GDM1 (cell line): Measurements from ENCODE around the gene CACNA2D2.

Experiments
- DNase-seq: peaks from one replicate; lab custom pipeline; 2025; lab: John Stamatoyannopoulos, UW

The CACNA2D2 gene

DNA sequence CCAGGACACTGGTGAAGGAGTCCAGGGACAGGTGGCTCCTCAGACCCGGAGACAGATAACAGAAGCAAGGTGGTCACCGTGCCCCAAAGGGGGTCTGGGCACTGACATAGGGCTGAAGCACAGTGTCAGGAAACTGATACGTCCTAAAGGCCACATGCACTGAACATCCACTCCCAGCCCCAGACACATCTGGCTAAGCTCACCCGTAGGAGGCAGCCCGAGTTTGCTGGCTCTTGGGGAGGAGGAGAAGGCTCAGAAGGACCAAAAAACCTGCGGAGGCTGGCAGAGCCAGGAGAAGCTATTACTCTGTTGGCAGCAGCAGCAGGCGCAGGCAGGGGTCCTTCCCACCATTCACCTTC is 1.2 kb downstream of the CACNA2D2 start:
- DNase-seq, result no peak

DNA sequence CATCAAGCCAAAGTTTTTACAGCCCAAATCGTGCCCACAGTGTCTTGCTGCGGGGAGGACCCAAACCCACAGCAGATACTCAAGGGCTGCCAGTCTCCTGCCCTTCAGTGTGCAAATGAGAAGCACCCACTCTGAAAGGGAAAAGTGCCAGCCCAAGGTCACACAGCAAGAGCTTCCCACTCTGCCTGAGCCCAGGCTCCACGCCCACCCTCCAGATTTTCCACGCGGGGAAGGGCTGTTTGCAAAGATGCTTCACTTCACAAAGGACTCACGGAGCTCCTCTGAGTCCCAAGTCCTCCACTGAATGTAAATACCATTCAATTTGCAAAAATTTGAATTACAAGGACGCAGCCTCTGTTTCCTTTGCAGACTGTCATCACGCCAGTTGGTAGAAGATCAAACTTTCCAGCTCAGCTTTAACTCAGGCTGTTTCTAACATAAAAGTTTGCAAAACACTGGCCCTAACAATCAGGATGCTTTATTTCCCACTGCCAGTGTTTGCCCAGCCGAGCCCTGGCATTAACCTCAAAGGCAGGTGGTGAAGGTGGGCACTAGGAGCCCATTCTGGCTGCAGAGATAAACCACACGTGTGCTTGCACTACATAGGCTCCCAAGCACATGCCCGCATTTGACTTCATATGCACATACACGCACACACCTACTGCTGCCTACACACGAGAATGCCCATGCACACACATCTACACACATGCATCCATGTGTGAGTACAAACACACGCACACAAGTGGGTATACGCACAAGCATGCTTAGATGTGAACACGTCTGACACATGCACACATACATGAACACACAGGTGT is 7.6 kb downstream of the CACNA2D2 start:
- no peak for DNase-seq

DNA sequence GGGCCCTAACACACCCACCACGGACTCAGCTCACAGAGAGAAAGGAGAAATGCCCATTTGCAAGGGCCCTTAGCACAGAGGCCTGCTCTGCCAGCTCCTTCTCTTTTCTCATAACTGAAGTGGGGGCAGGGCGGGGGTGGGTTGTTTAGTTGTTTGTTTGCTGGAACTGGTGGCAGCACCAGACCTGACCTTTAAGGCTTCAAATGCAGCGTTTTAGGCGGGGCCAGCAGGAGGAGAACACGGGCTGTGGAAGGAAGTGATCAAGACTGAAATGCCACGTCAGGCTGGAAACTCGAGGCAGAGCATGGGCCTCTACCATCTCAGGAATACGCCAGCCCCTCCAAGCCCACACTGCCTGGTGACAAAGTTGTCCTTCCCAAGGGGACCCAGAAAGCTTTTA is 9.3 kb downstream of the CACNA2D2 start:
- DNase-seq, result no peak

GRCh38 chr3:50493623-50494022 is 9.8 kb downstream of the CACNA2D2 start:
- DNase-seq, result no peak

DNA sequence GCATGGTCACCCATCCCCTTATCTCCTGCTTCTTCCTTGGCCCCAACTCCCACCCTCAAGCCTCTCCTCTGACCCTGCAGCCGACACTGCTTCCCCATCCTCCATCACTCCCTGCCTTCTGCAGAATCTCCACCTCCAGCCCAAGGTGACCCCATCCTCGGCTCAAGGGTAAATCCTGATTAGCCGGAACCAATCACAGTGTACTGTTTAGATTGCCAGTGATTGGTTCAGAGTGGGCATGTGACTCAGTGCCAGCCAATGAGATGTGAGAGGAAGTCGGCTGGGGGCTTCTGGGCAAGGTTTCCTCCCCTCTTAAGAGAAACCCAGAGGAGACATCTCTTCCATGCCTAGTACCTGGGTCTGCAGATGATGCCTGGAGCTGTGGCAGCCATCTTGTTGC is 10.3 kb downstream of the CACNA2D2 start:
- DNase-seq, result no peak

- DNase-seq, result no peak
These were observed 12.4 kb downstream of the CACNA2D2 start for GRCh38 chr3:50491023-50491422.

GRCh38 chr3:50490424-50490823 is 13.0 kb downstream of the CACNA2D2 start:
- DNase-seq, result no peak

DNA sequence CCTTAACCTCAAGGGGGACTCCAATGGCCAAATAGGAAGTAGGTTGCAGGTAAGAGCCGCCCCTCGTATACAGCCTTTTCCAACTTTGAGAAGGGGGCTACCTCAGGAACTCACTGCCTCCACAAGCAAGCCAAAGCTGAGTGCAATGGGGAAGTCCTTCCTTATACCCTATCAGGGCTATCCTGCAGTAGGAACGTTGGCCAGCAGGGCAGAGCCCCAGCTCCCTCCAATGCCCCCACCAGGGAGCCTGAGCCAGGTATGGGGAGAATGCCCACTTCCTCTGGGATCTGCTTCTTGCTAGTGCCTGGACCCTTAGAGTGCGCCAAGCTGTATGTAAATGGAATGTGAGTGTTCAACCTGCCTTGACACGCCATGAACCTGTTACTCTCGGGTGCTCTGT is 16.3 kb downstream of the CACNA2D2 start:
- DNase-seq, result no peak

- no peak for DNase-seq
These were observed 17.1 kb downstream of the CACNA2D2 start for GRCh38 chr3:50486219-50486888.

DNA sequence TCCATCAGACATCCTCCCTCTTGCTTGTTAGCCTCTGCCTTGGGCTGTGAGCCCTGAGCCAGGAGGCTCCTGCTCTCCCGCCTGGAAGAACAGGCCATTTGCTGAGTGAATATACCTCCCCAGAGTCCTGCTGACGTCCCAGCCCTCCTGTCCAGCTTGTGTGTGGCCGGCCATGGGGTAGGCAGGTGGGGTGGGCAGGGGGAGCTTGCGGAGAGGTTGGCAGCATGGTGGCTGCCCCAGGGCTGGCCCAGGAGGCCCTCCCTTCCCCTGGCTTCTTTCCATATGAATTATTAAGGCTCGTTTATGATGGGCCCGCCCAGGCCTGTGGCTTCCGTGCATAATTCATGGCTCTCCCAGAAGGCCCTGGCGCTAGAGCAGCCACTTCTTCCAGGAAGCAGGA is 18.7 kb downstream of the CACNA2D2 start:
- no peak for DNase-seq

- DNase-seq, result no peak
These were observed 20.1 kb downstream of the CACNA2D2 start for GRCh38 chr3:50483374-50483773.

DNA sequence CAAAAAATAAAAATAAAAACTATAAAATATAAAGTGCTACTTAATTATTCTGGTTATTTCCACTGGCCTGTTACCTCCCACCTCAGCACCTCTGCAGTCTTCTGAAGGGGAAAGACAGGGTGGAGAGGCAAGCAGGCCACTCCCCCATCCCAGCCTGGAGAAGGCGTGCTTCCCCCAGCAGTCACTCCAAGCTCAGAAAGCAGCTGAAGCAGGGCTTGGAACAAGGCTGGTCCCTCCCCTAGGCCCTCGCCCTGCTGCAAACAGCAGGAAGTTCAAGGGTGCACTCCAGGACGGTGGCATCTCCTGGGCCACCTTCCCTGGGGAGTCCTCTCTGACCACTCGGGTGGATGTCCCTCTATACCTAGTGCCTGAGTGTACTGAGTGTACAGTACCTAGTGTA is 21.4 kb downstream of the CACNA2D2 start:
- no peak for DNase-seq

GRCh38 chr3:50480471-50480870 is 23.0 kb downstream of the CACNA2D2 start:
- no peak for DNase-seq

DNA sequence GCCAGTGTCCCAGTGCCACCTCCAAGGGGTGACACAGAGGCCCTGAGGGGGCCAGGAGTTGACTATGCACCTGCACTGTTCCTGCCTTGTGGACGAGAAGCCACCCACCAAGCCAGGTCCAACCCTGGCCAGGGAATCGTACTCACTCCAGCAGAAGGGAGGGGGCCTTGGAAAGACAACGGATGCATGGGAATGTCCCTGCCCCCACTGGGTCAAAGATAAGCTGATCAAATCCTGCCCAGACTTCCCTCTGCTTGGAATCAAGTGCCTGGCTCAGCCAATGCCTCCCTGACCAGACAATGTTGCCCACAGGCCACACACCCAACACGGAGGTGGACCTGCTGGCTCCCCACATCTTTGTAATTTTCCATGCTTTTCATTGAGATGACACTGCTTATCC is 23.9 kb downstream of the CACNA2D2 start:
- DNase-seq, result no peak

- DNase-seq, result no peak
These were observed 24.7 kb downstream of the CACNA2D2 start for GRCh38 chr3:50478671-50479260.

- DNase-seq, result no peak
These were observed 25.4 kb downstream of the CACNA2D2 start for GRCh38 chr3:50478051-50478450.

DNA sequence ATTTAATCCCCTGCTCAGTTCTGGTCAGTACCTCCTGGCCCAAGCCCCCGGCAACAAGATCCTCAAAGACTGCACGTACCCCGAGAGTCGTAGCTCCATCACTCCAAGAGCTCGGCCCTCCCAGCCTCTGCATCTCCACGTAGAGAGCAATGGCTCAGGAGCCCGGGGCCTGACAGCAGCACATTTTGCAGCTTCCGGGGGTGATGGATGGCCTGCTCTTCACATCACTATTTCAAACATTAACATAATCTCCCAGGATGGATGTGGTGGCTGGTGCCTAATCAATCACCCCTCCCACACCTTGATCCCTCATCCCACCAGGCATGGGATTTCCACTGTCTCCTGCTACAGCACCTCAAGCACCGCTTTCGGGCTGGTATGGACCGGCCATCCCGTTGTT is 28.1 kb downstream of the CACNA2D2 start:
- no peak for DNase-seq

GRCh38 chr3:50474717-50475116 is 28.7 kb downstream of the CACNA2D2 start:
- DNase-seq, result no peak

GRCh38 chr3:50473768-50474167 is 29.7 kb downstream of the CACNA2D2 start:
- no peak for DNase-seq

DNA sequence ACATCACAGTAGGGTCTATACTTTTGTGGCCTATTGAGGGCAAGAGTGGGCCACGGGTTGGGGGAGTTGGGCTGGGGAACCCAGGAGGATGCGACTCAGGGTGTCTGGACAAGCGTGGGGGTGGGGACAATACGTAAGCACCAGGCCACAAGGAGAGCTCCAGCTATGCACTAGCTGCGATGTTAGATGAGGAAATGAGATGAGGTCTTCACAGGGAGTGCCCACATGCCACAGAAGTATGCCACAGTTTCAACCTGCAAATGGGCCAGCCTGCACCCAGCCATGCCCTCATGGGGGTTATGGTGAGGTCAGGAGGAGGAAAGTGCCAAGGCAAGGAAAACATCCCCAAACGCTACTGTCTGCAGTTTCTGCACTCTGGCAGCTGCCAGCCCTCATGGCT is 30.5 kb downstream of the CACNA2D2 start:
- no peak for DNase-seq

DNA sequence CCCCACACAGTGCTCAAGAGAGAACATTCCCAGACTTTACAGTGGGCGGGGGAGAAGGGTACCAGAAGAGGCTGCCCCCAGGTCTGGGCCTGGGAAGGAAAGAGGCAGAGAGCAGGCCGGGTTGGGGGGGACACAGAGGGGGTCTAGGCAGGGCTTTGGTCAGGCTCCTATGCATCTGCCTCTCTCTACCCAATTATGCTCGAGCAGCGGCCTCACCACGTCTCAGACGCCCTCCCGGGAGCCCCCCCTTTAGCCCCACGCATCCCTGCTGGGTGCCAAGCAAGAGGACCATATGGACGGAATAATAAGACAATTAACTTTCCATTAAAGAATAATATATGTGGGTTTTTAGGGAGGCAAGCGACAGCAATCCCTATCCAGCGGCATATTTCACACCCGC is 32.8 kb downstream of the CACNA2D2 start:
- no peak for DNase-seq

DNA sequence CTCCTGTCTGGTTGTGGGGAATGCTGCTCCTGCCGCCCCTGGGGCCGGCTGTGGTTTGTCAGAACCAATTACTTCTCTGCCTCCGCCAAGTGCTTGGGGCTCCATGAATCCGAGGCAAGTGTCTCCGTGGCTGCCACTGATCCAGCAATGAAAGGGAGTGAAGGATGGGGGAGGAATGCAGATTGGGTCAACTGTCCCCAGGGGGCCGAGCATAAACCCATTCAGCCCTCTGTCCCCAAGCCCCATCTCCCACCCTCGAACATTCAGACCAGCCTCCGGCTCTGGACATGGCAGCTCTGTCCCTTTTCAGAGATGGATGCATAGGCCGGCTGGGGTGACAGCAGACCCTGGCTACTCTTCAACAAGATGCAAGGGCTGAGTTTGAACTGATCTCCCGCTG is 35.5 kb downstream of the CACNA2D2 start:
- DNase-seq, result no peak

DNA sequence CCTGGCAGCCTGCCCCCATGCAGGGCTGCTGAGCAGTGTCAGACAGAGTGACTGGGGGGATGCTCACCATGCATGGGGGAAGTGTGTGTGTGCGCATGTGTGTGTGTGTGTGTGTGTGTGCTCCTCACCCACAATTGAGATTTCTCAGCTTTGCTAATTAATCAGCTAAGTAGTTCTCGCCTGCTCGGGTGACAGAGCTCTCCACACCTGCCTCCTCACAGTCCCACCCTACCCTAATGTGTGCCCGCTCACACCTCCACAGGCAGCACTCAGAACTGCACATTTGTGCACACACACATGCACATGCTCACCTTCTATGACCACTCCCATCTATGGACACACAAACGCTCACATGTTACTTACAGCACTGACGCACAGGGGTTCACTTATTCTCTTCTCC is 37.3 kb downstream of the CACNA2D2 start:
- no peak for DNase-seq
